DOHH2 (cell line): ENCODE results near the gene NEDD4L.

ENCODE experiments used
- H3F3A ChIP-seq: fragments of 200-600 bp; sonication (generic), shearing (Covaris generic); 2 replicates; pipeline ENCODE4 v1.6.0; 2016; ENCODE audit warnings: antibody characterized with exemption, mild to moderate bottlenecking; ENCODE audit not compliant: control insufficient read depth, insufficient read depth
- H3K27ac ChIP-seq: fragments of 200-600 bp; sonication (generic); 2 replicates; pipeline ENCODE4 v1.5.1; 2014; ENCODE audit warnings: low read depth, mild to moderate bottlenecking, low read length, moderate library complexity
- H3K27me3 ChIP-seq: fragments of 200-600 bp; sonication (generic); 2 replicates; pipeline ENCODE4 v1.6.1; 2014; ENCODE audit warnings: mild to moderate bottlenecking, low read length, mixed read lengths; ENCODE audit not compliant: control insufficient read depth
- H3K36me3 ChIP-seq: fragments of 200-600 bp; sonication (generic); 2 replicates; pipeline ENCODE4 v1.6.1; 2014; ENCODE audit warnings: mild to moderate bottlenecking, low read length, moderate library complexity, mixed read lengths; ENCODE audit not compliant: control insufficient read depth
- H3K4me1 ChIP-seq: fragments of 200-600 bp; sonication (generic); 2 replicates; pipeline ENCODE4 v1.6.1; 2014; ENCODE audit warnings: mild to moderate bottlenecking, low read length, mixed read lengths; ENCODE audit not compliant: control insufficient read depth
- H3K4me2 ChIP-seq: fragments of 200-600 bp; sonication (generic); 2 replicates; pipeline ENCODE4 v1.6.0; 2014; ENCODE audit warnings: mild to moderate bottlenecking, low read length, moderate library complexity
- H3K4me3 ChIP-seq: fragments of 200-600 bp; sonication (generic); 2 replicates; pipeline ENCODE4 v1.5.1; 2014; ENCODE audit warnings: mild to moderate bottlenecking, low read length, mixed read lengths
- H3K79me2 ChIP-seq: fragments of 200-600 bp; sonication (generic); 2 replicates; pipeline ENCODE4 v1.6.1; 2014; ENCODE audit warnings: mild to moderate bottlenecking, low read length, mixed read lengths; ENCODE audit not compliant: control insufficient read depth
- H3K9me2 ChIP-seq: fragments of 200-600 bp; sonication (generic); replicated peaks from 2 replicates; pipeline ENCODE4 v1.6.1; 2014; ENCODE audit warnings: mild to moderate bottlenecking, low read length, mixed read lengths; ENCODE audit not compliant: control insufficient read depth
- H3K9me3 ChIP-seq: fragments of 200-600 bp; sonication (generic); 2 replicates; pipeline ENCODE4 v1.6.1; 2014; ENCODE audit warnings: antibody characterized with exemption, low read length, mixed read lengths; ENCODE audit not compliant: control insufficient read depth, insufficient read depth
- H4K20me1 ChIP-seq: fragments of 200-600 bp; sonication (generic); 2 replicates; pipeline ENCODE4 v1.6.0; 2014; ENCODE audit warnings: low read depth, mild to moderate bottlenecking, antibody characterized with exemption, low read length, moderate library complexity; ENCODE audit not compliant: control insufficient read depth, insufficient read depth
- CTCF ChIP-seq: fragments of 200-600 bp; sonication (generic); IDR thresholded peaks from one replicate; pipeline ENCODE4 v1.5.1; 2014; ENCODE audit warnings: antibody characterized with exemption, mild to moderate bottlenecking, low read depth, low read length; ENCODE audit not compliant: poor library complexity, severe bottlenecking
- EZH2phosphoT487 ChIP-seq: fragments of 200-600 bp; sonication (generic); IDR thresholded peaks from 2 replicates; pipeline ENCODE4 v1.6.1; 2017; ENCODE audit warnings: borderline replicate concordance, mild to moderate bottlenecking, antibody characterized with exemption, low read length, moderate library complexity, mixed read lengths

The NEDD4L gene

GRCh38 chr18:58052960-58053359, 8.9 kb downstream of the NEDD4L start:
- no peaks in the 10 kb centered on the region for H3K9me2 ChIP-seq
- peaks cover 4% of the 10 kb centered on the region; the same call in 1 of the 2 replicates for H4K20me1 ChIP-seq
- peaks cover 87% of the 10 kb centered on the region for H3K79me2 ChIP-seq
- no peaks in the 10 kb centered on the region for H3K27me3 ChIP-seq
- H3K36me3 ChIP-seq: no peaks in the 10 kb centered on the region
- no peak overlapping the region for H3K4me3 ChIP-seq
- H3K4me2 ChIP-seq: no peak overlapping the region
- H3K4me1 ChIP-seq: peaks cover 22% of the 10 kb centered on the region
- no peaks in the 10 kb centered on the region for H3K9me3 ChIP-seq
- H3F3A ChIP-seq: 0 out of 2 replicates have a peak, but pooled peaks cover 3% of the 10 kb centered on the region
- no peak for TF ChIP-seq EZH2phosphoT487
- TF ChIP-seq CTCF: no peak
- H3K27ac ChIP-seq: no peak overlapping the region

DNA sequence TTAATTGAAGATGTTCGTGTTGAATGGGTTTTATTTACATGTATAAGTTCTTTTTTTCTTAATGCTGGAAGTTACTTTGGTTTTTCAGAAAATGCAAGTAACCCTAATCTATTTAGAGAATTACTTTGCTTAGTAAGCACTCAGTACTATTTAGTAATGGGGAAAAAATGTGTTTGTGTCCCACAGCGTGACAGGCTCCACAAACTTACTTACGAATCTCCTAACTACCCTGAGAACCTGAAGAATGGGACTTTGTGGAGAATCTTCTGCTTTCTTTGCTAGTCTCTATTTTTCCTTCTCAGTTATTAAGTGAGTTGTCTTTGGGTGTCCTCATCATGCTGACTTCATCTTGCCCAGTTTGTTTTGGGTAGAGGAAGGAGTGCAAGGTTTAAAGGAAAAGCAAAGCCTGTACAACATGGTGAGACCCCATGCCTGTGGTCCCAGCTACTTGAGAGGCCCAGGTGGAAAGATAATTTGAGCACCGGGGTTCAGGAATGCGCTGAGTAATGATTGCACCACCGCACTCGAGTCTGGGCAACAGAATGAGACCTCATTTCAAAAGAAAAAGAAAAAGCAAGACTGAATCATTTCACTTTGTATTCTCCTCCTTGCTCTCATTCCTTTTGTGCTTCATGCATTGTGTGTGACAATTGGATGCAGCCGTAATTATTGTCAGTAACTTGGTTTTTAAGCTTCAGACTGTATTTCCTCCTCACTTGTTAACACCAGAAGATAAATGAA, 10.2 kb downstream of the NEDD4L start:
- TF ChIP-seq CTCF (no peak), EZH2phosphoT487 (no peak)
- peaks cover 11% of the 10 kb centered on the region for H3K4me1 ChIP-seq
- H3K79me2 ChIP-seq: peaks cover 87% of the 10 kb centered on the region
- no peaks in the 10 kb centered on the region for H3K9me2 ChIP-seq
- no peak overlapping the region for H3K27ac ChIP-seq
- no peaks in the 10 kb centered on the region for H4K20me1 ChIP-seq
- no peaks in the 10 kb centered on the region for H3K36me3 ChIP-seq
- no peaks in the 10 kb centered on the region for H3K27me3 ChIP-seq
- H3K4me3 ChIP-seq: no peak overlapping the region
- H3K4me2 ChIP-seq: no peak overlapping the region
- no peaks in the 10 kb centered on the region for H3K9me3 ChIP-seq
- H3F3A ChIP-seq: 0 out of 2 replicates have a peak, but pooled peaks cover 3% of the 10 kb centered on the region

DNA sequence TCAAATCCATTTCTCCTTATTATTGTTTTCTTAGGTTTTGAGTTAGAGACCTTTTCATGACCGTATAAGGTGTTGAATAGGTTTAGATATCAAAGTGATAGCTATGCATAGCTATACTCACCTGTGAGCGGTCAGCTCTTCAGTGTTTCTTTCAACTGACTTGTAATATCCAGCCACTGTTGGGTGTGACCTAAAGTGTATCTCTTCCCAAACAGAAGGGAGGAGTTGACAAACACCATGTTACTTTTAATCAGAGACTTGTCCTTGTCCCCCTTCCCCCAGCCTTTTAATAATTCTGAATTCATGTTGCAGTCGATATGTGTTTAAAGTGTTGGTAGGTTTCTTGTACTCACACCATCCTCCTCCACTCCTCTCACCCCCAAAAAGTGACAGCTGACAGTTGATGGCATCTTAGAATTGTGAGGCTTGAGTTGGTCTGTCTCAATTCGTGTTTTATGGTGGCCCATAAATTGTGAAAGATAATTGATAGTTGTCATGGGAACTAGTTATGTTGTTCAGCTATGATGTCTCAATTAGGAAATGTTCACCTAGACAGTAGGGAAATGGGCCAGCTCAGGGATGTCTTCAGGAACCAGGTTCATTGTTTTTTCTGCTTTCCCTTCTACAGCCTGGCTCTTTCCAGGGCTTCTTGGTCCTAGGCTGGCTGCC, 12.0 kb downstream of the NEDD4L start:
- no peak overlapping the region for H3K4me2 ChIP-seq
- H4K20me1 ChIP-seq: no peaks in the 10 kb centered on the region
- 0 out of 2 replicates have a peak, but pooled peaks cover 3% of the 10 kb centered on the region for H3F3A ChIP-seq
- no peaks in the 10 kb centered on the region for H3K27me3 ChIP-seq
- H3K4me1 ChIP-seq: peaks cover 10% of the 10 kb centered on the region; the same call in 1 of the 2 replicates
- peaks cover 86% of the 10 kb centered on the region for H3K79me2 ChIP-seq
- no peak for TF ChIP-seq CTCF
- no peak for TF ChIP-seq EZH2phosphoT487
- peaks cover 3% of the 10 kb centered on the region; the same call in 1 of the 2 replicates for H3K36me3 ChIP-seq
- no peaks in the 10 kb centered on the region for H3K9me3 ChIP-seq
- no peak overlapping the region for H3K4me3 ChIP-seq
- H3K9me2 ChIP-seq: no peaks in the 10 kb centered on the region
- H3K27ac ChIP-seq: no peak overlapping the region
